ENCODE results near the gene ADARB1. TPM values are rescaled to one million over a fixed set of nuclear protein-coding genes. Genes with fewer than 3 reads are reported as not detected.

The ADARB1 gene
- total and polyA plus RNA-seq, 3 experiments from 2014 or later: 11.8 to 29.5 (median 28.9) TPM

DNA sequence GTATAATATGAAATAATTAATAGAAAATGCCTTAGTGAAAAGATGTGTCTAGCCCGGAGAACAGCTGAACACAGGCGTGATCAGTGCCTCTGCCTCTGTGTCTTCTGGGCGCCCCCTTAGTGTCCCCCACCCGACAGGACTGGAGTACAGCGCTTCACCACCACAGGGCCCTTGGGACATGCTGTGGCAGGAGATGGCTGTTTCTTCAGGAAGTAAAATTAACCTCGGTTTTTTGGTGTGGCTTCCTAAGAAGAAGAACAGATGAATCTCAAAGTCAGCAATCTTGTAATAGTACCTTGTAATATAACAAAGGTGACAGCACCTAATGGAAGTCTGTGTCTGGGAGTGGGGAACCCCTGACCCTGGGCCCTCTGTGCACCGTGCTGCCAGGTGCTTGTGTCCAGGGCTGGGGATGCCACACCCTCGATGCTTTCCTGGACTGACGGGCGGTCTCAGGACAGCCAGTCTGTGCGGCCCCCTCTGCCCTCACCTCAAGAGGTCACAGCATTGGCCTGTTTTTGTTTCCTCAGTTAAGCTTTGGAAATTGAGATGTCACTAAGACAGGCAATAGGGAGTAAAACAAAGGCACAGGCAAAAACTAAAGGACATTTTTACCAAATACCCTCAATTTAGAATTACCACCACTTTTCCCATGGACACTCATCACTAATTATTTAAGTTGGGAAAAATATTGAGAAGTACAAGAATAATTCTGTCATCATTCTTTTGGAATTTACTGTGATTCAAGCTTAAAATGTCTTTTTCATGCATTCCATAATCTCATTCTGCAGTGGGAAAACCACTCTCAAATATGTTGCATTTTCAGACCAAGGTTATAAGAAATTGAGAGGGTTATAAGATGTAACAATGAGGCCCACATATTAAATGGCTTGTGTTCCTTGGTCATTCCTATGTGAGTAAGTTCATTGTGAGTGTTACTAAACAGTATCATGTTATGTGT lies 79.3 kb downstream of the ADARB1 start:
- Histone ChIP-seq H3K27me3 (ENCODE audit: insufficient read depth, low read length, poor library complexity, severe bottlenecking) (no peaks in the 10 kb centered on the region), H3K27ac (ENCODE audit: low read depth, low read length) (no peak overlapping the region), H3K4me3 (ENCODE audit: low read length) (no peak overlapping the region), H3K4me1 (ENCODE audit: insufficient read depth, low read length) (peaks cover 40% of the 10 kb centered on the region), H3K36me3 (ENCODE audit: insufficient read depth, low read length) (no peaks in the 10 kb centered on the region), H3K9me3 (ENCODE audit: low read length) (no peaks in the 10 kb centered on the region)
- peak in 1 of 5 donors; percentile 29 for DNase-seq
- Mint-ChIP-seq H3K36me3 (peaks cover 0 to 11% (median 0%) of the 10 kb centered on the region in 3 donors), H3K4me1 (peaks cover 31 to 53% (median 40%) of the 10 kb centered on the region in 3 donors), H3K27ac (peak overlapping the region; percentile 1 to 95 (median 68)), H3K4me3 (peak overlapping the region in 3 of 7 donors; percentile 50 to 82 (median 50)), H3K9me3 (no peaks in the 10 kb centered on the region), H3K27me3 (no peaks in the 10 kb centered on the region)
- POLR2A ChIA-PET: interaction anchor here (0.6 kb wide), 1 partner anchor 270 kb away, joined by 9 read pairs; no protein-coding TSS in a partner anchor
- CTCF ChIA-PET: interaction anchor here (0.7 to 2.9 kb wide), 8 partner anchors 9 to 269 kb away, joined by 3 to 21 read pairs (median 5); partner anchors contain the start of gene POFUT2

DNA sequence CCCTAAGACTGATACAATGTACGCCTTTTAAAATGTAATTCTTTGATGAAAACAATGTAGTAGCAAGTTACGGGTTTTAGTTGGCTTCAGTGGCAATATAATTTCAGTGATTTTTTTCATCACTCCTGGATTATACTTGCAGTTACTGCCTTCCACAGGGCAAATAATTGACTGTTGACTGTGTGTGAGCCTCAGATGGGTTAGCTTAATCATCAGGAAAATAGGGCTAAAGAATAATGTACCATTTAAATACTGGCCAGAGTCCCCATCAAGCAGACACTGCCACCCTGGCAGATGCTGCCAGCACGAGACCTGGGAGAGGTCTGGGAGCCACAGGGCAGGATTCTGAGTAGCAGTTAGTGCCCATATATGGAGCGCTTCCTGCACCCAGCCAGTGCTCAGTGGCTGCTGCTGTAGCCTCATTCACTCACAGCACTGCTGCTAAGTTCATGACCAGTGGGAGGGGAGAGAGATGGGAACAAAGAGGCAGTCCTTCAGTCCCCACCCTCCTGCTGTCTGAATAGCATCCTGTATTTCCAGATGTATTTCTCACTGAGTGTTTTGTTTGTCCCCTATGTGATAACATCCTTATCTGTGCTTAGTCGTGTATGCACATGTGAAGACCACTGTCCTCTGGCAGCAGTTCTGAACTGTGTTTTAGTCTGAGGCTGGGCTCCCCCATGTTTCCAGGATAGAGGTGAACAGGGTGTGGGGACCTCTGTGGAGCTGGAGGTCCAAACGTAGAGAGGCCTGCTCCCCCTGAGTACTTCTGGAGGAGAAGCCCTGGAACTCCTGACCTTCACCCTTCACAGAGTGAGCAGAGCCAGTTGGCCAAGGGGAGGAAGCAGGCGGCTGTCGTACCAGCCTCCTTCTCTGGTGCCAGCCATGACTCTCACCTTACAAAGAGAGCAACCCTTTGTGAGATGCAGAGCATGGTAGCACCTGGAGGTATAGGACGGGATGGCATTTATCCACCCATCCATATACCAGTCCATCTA lies 80.4 kb downstream of the ADARB1 start:
- no peaks in the 10 kb centered on the region for H3K36me3 ChIP-seq (ENCODE audit: insufficient read depth, low read length)
- Mint-ChIP-seq H3K36me3 (peaks cover 0 to 10% (median 1%) of the 10 kb centered on the region in 3 donors), H3K4me1 (peaks cover 31 to 53% (median 40%) of the 10 kb centered on the region in 3 donors), H3K9me3 (no peaks in the 10 kb centered on the region), H3K4me3 (no peak overlapping the region), H3K27me3 (no peaks in the 10 kb centered on the region), H3K27ac (peak overlapping the region in 6 of 8 donors; percentile 28 to 79 (median 58))
- POLR2A ChIA-PET: interaction anchor here (0.6 kb wide), 1 partner anchor 272 kb away, joined by 9 read pairs; no protein-coding TSS in a partner anchor
- CTCF ChIA-PET: no interaction called here
- no peak overlapping the region for H3K4me3 ChIP-seq (ENCODE audit: low read length)
- H3K9me3 ChIP-seq (ENCODE audit: low read length): no peaks in the 10 kb centered on the region
- no peak overlapping the region for H3K27ac ChIP-seq (ENCODE audit: low read depth, low read length)
- peak in 2 of 5 donors; percentile 19 to 32 for DNase-seq
- no peaks in the 10 kb centered on the region for H3K27me3 ChIP-seq (ENCODE audit: insufficient read depth, low read length, poor library complexity, severe bottlenecking)
- peaks cover 40% of the 10 kb centered on the region for H3K4me1 ChIP-seq (ENCODE audit: insufficient read depth, low read length)

DNA sequence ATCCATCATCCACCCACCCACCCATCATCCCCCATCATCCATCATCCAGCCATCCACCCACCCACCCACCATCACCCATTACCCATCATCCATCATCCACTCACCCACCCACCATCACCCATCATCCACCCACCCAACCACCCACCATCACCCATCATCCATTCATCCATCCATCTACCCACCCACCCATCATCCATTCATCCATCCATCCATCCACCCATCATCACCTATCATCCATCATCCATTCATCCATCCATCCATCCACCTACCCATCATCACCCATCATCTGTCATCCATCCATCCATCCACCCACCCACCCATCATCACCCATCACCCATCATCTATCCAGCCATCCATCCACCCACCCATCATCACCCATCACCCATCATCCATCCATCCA lies 81.5 kb downstream of the ADARB1 start:
- no peaks in the 10 kb centered on the region for H3K27me3 ChIP-seq (ENCODE audit: insufficient read depth, low read length, poor library complexity, severe bottlenecking)
- no peak overlapping the region for H3K27ac Mint-ChIP-seq
- H3K4me3 Mint-ChIP-seq: no peak overlapping the region
- no peak for DNase-seq
- H3K9me3 ChIP-seq (ENCODE audit: low read length): no peaks in the 10 kb centered on the region
- ChIA-PET POLR2A (no interaction called here), CTCF (no interaction called here)
- H3K36me3 Mint-ChIP-seq: peaks cover 0 to 12% (median 1%) of the 10 kb centered on the region in 3 donors
- no peaks in the 10 kb centered on the region for H3K9me3 Mint-ChIP-seq
- no peak overlapping the region for H3K27ac ChIP-seq (ENCODE audit: low read depth, low read length)
- H3K4me3 ChIP-seq (ENCODE audit: low read length): no peak overlapping the region
- H3K36me3 ChIP-seq (ENCODE audit: insufficient read depth, low read length): no peaks in the 10 kb centered on the region
- H3K27me3 Mint-ChIP-seq: no peaks in the 10 kb centered on the region
- H3K4me1 ChIP-seq (ENCODE audit: insufficient read depth, low read length): peaks cover 40% of the 10 kb centered on the region
- peaks cover 31 to 53% (median 40%) of the 10 kb centered on the region in 3 donors for H3K4me1 Mint-ChIP-seq

DNA sequence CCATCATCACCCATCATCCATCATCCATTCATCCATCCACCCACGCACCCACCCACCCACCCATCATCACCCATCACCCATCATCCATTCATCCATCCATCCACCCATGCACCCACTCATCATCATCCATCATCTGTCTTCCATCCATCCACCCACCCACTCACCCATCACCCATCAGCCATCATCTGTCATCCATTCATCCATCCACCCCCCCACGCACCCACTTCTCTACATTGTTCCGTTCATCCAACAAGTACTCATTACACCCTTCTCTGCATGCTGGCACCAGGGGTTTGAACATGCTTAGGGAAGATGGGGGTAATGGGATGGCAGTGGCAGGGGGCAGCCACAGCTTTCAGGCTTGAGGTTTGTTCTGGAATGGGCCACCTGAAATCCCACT lies 82.1 kb downstream of the ADARB1 start:
- Histone ChIP-seq H3K4me1 (ENCODE audit: insufficient read depth, low read length) (peaks cover 40% of the 10 kb centered on the region), H3K27ac (ENCODE audit: low read depth, low read length) (no peak overlapping the region), H3K4me3 (ENCODE audit: low read length) (no peak overlapping the region), H3K9me3 (ENCODE audit: low read length) (no peaks in the 10 kb centered on the region), H3K36me3 (ENCODE audit: insufficient read depth, low read length) (no peaks in the 10 kb centered on the region), H3K27me3 (ENCODE audit: insufficient read depth, low read length, poor library complexity, severe bottlenecking) (no peaks in the 10 kb centered on the region)
- H3K36me3 Mint-ChIP-seq: peaks cover 0 to 12% (median 1%) of the 10 kb centered on the region in 3 donors
- no peaks in the 10 kb centered on the region for H3K27me3 Mint-ChIP-seq
- ChIA-PET POLR2A (no interaction called here), CTCF (no interaction called here)
- peak overlapping the region in 1 of 8 donors; percentile 85 for H3K27ac Mint-ChIP-seq
- H3K4me3 Mint-ChIP-seq: no peak overlapping the region
- peaks cover 31 to 52% (median 40%) of the 10 kb centered on the region in 3 donors for H3K4me1 Mint-ChIP-seq
- DNase-seq: no peak
- H3K9me3 Mint-ChIP-seq: no peaks in the 10 kb centered on the region

DNA sequence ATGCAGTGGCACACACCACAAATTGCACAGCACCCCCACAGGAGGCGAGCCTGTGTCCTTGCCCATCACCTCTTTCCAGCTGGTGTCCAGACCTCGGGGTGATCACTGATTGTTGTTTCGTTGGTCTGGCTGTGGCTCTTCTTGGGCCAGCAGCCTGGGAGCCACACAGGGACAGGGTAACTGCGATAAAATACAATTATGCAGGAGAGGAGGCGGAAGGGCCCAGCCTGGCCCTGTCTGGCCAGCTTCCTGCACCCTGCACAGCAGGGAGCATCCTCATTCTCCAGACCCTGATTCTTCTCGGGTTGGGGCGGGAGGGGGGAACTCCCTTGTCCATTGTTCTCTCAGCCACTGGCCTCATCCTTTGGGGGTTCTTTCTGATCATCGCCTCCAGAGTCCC lies 83.6 kb downstream of the ADARB1 start:
- no peak for DNase-seq
- ChIA-PET POLR2A (no interaction called here), CTCF (interaction anchor here (1.0 kb wide), 1 partner anchor 17 kb away, joined by 3 read pairs; no protein-coding TSS in a partner anchor)
- Mint-ChIP-seq H3K36me3 (peaks cover 0 to 21% (median 1%) of the 10 kb centered on the region in 3 donors), H3K4me3 (no peak overlapping the region), H3K27ac (no peak overlapping the region), H3K27me3 (no peaks in the 10 kb centered on the region), H3K9me3 (no peaks in the 10 kb centered on the region), H3K4me1 (peaks cover 18 to 38% (median 26%) of the 10 kb centered on the region in 3 donors)
- no peaks in the 10 kb centered on the region for H3K27me3 ChIP-seq (ENCODE audit: insufficient read depth, low read length, poor library complexity, severe bottlenecking)
- no peak overlapping the region for H3K4me3 ChIP-seq (ENCODE audit: low read length)
- H3K4me1 ChIP-seq (ENCODE audit: insufficient read depth, low read length): peaks cover 25% of the 10 kb centered on the region
- H3K36me3 ChIP-seq (ENCODE audit: insufficient read depth, low read length): no peaks in the 10 kb centered on the region
- H3K9me3 ChIP-seq (ENCODE audit: low read length): no peaks in the 10 kb centered on the region
- H3K27ac ChIP-seq (ENCODE audit: low read depth, low read length): no peak overlapping the region

DNA sequence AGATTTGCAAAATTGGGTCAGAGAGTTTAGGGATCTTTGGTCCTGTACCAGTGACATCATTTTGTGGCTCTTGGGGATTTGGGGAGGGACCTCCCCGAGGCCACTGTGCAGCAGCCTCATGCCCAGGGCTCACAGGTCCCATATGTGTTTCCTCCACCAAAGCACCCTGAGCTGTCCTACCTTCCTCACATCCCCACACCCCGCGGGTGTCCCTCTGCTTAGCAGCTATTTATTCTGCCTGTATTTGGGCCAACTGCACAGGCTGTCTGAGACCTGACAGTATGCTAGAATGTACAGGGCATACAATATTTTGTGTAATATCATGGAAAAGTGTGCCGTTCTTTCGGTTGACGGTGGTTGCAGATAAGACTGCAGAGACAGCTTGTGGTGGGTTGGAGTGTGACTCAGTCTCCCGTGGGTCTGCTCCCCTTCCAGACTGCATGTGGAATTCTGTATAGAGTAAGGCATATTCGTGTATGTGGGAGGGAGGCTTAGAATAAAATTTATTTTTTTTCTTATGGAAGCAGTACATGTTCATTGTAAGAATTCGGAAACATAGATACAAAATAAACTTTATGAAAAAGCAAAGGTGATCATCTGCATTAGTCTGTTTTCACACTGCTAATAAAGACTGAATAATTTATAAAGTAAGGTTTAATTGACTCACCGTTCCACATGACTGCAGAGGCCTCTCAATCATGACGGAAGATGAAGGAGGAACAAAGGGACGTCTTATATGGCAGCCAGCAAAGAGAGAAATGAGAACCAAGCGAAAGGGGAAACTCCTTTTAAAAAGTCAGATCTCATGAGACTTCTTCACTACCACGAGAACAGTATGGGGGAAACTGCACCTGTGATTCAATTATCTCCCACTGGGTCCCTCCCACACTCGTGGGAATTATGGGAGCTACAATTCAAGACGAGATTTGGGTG lies 84.4 kb downstream of the ADARB1 start:
- H3K36me3 ChIP-seq (ENCODE audit: insufficient read depth, low read length): no peaks in the 10 kb centered on the region
- POLR2A ChIA-PET: no interaction called here
- H3K9me3 ChIP-seq (ENCODE audit: low read length): no peaks in the 10 kb centered on the region
- peak overlapping the region in 1 of 8 donors; percentile 11 for H3K27ac Mint-ChIP-seq
- H3K36me3 Mint-ChIP-seq: peaks cover 0 to 23% (median 1%) of the 10 kb centered on the region in 3 donors
- H3K4me1 ChIP-seq (ENCODE audit: insufficient read depth, low read length): peaks cover 17% of the 10 kb centered on the region
- no peak overlapping the region for H3K27ac ChIP-seq (ENCODE audit: low read depth, low read length)
- H3K27me3 ChIP-seq (ENCODE audit: insufficient read depth, low read length, poor library complexity, severe bottlenecking): no peaks in the 10 kb centered on the region
- H3K4me1 Mint-ChIP-seq: peaks cover 10 to 29% (median 18%) of the 10 kb centered on the region in 3 donors
- H3K4me3 Mint-ChIP-seq: no peak overlapping the region
- CTCF ChIA-PET: no interaction called here
- H3K9me3 Mint-ChIP-seq: no peaks in the 10 kb centered on the region
- DNase-seq: no peak
- no peak overlapping the region for H3K4me3 ChIP-seq (ENCODE audit: low read length)
- H3K27me3 Mint-ChIP-seq: no peaks in the 10 kb centered on the region

DNA sequence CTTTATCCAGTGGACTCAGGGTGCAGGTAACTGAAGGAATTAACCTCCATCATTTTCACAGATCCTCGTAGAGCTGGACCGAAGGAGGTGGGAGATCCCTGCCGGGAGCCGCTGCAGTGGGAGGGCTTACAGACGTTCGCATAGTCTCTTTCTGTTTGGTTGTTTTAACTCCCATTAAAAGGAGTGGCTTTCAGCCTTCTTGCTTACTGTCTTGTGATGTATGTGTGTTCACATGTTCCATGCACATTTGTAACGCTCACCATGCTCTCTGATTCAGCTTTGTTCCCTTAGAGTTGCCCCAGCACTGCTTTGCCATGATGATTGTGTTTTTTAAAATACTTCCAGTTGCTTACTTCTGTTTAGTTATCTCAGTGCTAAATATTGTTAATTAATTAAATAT lies 85.8 kb downstream of the ADARB1 start:
- CTCF ChIA-PET: no interaction called here
- no peak overlapping the region for H3K27ac Mint-ChIP-seq

More for the DNA sequence above, 85.8 kb downstream of the ADARB1 start:
- no peak overlapping the region for H3K4me3 ChIP-seq (ENCODE audit: low read length)
- no peak overlapping the region for H3K27ac ChIP-seq (ENCODE audit: low read depth, low read length)
- Mint-ChIP-seq H3K27me3 (no peaks in the 10 kb centered on the region), H3K9me3 (no peaks in the 10 kb centered on the region), H3K4me1 (peaks cover 3 to 15% (median 5%) of the 10 kb centered on the region in 3 donors), H3K36me3 (peaks cover 0 to 23% (median 1%) of the 10 kb centered on the region in 3 donors), H3K4me3 (no peak overlapping the region)
- POLR2A ChIA-PET: no interaction called here
- H3K9me3 ChIP-seq (ENCODE audit: low read length): no peaks in the 10 kb centered on the region
- H3K27me3 ChIP-seq (ENCODE audit: insufficient read depth, low read length, poor library complexity, severe bottlenecking): no peaks in the 10 kb centered on the region
- no peaks in the 10 kb centered on the region for H3K36me3 ChIP-seq (ENCODE audit: insufficient read depth, low read length)
- no peak for DNase-seq
- peaks cover 2% of the 10 kb centered on the region for H3K4me1 ChIP-seq (ENCODE audit: insufficient read depth, low read length)

All from CD8-positive, alpha-beta memory T cell (primary cell).